Measurements from ENCODE around the gene HNRNPF. TPM values are rescaled to one million over a fixed set of nuclear protein-coding genes. Genes with fewer than 3 reads are reported as not detected.

The HNRNPF gene
- total RNA-seq, 2 experiments from 2014 or later: 86.5 to 87.9 TPM

- intact Hi-C loops (cut with DNase I, micrococcal nuclease): loop anchor here in 1 of 2 experiments (1.0 kb wide), 1 partner anchor 28 kb away; no protein-coding TSS in a partner anchor
- H3K4me1 ChIP-seq (ENCODE audit: insufficient read depth, low read length): peaks cover 50% of the 10 kb centered on the region
- Mint-ChIP-seq H3K27ac (peak overlapping the region; percentile 93), H3K4me3 (peak overlapping the region; percentile 98), H3K36me3 (ENCODE audit: low read depth) (peaks cover 50% of the 10 kb centered on the region), H3K27me3 (no peaks in the 10 kb centered on the region), H3K4me1 (ENCODE audit: low read depth) (peaks cover 39% of the 10 kb centered on the region), H3K9me3 (no peaks in the 10 kb centered on the region)
- peak overlapping the region; percentile 98 for H3K27ac ChIP-seq (ENCODE audit: low read depth in 1 of 2, low read length in 2 of 2)
- CTCF ChIA-PET: interaction anchor here (0.6 to 1.0 kb wide), 3 partner anchors 11 to 110 kb away, joined by 4 read pairs; partner anchors contain the start of gene ZNF487
- no peaks in the 10 kb centered on the region for H3K27me3 ChIP-seq (ENCODE audit: control insufficient read depth in 1 of 2, insufficient read depth in 2 of 2, low read length in 2 of 2)
- peak overlapping the region; percentile 80 for H3K4me3 ChIP-seq (ENCODE audit: low read length)
- DNase-seq (peak in 1 of 14 experiments; percentile 14), ATAC-seq (ENCODE audit: poor library complexity) (no peak)
- no peaks in the 10 kb centered on the region for H3K9me3 ChIP-seq (ENCODE audit: control insufficient read depth in 1 of 2, insufficient read depth in 1 of 2, low read length in 2 of 2)
- peaks cover 8% of the 10 kb centered on the region for H3K36me3 ChIP-seq (ENCODE audit: insufficient read depth, low read length)
- peak; percentile 10 for TF ChIP-seq CTCF (IDR thresholded peaks at IDR 0.05)
- POLR2A ChIA-PET: interaction anchor here (0.6 to 3.9 kb wide), 10 partner anchors 11 to 270 kb away, joined by 3 to 54 read pairs (median 7); partner anchors contain the start of genes CSGALNACT2 and ZNF487
These were observed 666 bp downstream of the HNRNPF start for GRCh38 chr10:43408331-43408709.

- H3K36me3 Mint-ChIP-seq (ENCODE audit: low read depth): peaks cover 55% of the 10 kb centered on the region
- DNase-seq: peak; percentile 65 to 94 (median 76)
- CTCF ChIA-PET: interaction anchor here (0.6 to 1.4 kb wide), 6 partner anchors 11 to 109 kb away, joined by 4 to 11 read pairs (median 4); partner anchors contain the start of gene ZNF487
- peak overlapping the region; percentile 98 for H3K4me3 Mint-ChIP-seq
- no peaks in the 10 kb centered on the region for H3K9me3 Mint-ChIP-seq
- intact Hi-C loops (cut with DNase I, micrococcal nuclease): loop anchor here (1.0 to 2.0 kb wide), 4 partner anchors 10 to 45 kb away; no protein-coding TSS in a partner anchor
- Histone ChIP-seq H3K4me3 (ENCODE audit: low read length) (peak overlapping the region; percentile 80), H3K36me3 (ENCODE audit: insufficient read depth, low read length) (peaks cover 11% of the 10 kb centered on the region), H3K27me3 (ENCODE audit: control insufficient read depth in 1 of 2, insufficient read depth in 2 of 2, low read length in 2 of 2) (no peaks in the 10 kb centered on the region), H3K27ac (ENCODE audit: low read depth in 1 of 2, low read length in 2 of 2) (peak overlapping the region; percentile 98), H3K9me3 (ENCODE audit: control insufficient read depth in 1 of 2, insufficient read depth in 1 of 2, low read length in 2 of 2) (no peaks in the 10 kb centered on the region), H3K4me1 (ENCODE audit: insufficient read depth, low read length) (peaks cover 56% of the 10 kb centered on the region)
- H3K27ac Mint-ChIP-seq: peak overlapping the region; percentile 93
- peak; percentile 35 for ATAC-seq (ENCODE audit: poor library complexity)
- peak; percentile 52 for TF ChIP-seq CTCF (IDR thresholded peaks at IDR 0.05)
- peaks cover 45% of the 10 kb centered on the region for H3K4me1 Mint-ChIP-seq (ENCODE audit: low read depth)
- no peaks in the 10 kb centered on the region for H3K27me3 Mint-ChIP-seq
- POLR2A ChIA-PET: interaction anchor here (0.6 to 3.9 kb wide), 18 partner anchors 10 to 270 kb away, joined by 3 to 54 read pairs (median 4); partner anchors contain the start of genes CSGALNACT2 and ZNF487
These were observed 1.2 kb downstream of the HNRNPF start for GRCh38 chr10:43407576-43408330.

- Mint-ChIP-seq H3K4me3 (peak overlapping the region; percentile 98), H3K27ac (peak overlapping the region; percentile 93), H3K36me3 (ENCODE audit: low read depth) (peaks cover 61% of the 10 kb centered on the region), H3K4me1 (ENCODE audit: low read depth) (peaks cover 51% of the 10 kb centered on the region), H3K27me3 (no peaks in the 10 kb centered on the region), H3K9me3 (no peaks in the 10 kb centered on the region)
- H3K4me3 ChIP-seq (ENCODE audit: low read length): peak overlapping the region; percentile 80
- no peaks in the 10 kb centered on the region for H3K27me3 ChIP-seq (ENCODE audit: control insufficient read depth in 1 of 2, insufficient read depth in 2 of 2, low read length in 2 of 2)
- CTCF ChIA-PET: interaction anchor here (1.0 to 1.4 kb wide), 3 partner anchors 11 to 28 kb away, joined by 4 to 11 read pairs (median 5); no protein-coding TSS in a partner anchor
- peaks cover 57% of the 10 kb centered on the region for H3K4me1 ChIP-seq (ENCODE audit: insufficient read depth, low read length)
- ATAC-seq (ENCODE audit: poor library complexity) (no peak), DNase-seq (peak in 13 of 14 experiments; percentile 27 to 76 (median 55))
- TF ChIP-seq CTCF (IDR thresholded peaks at IDR 0.05): no peak
- no peaks in the 10 kb centered on the region for H3K9me3 ChIP-seq (ENCODE audit: control insufficient read depth in 1 of 2, insufficient read depth in 1 of 2, low read length in 2 of 2)
- intact Hi-C loops (cut with DNase I, micrococcal nuclease): loop anchor here (1.0 to 2.0 kb wide), 3 partner anchors 10 to 44 kb away; no protein-coding TSS in a partner anchor
- POLR2A ChIA-PET: interaction anchor here (0.6 to 3.9 kb wide), 15 partner anchors 10 to 269 kb away, joined by 3 to 54 read pairs (median 5); partner anchors contain the start of genes CSGALNACT2 and ZNF487
- H3K27ac ChIP-seq (ENCODE audit: low read depth in 1 of 2, low read length in 2 of 2): peak overlapping the region; percentile 98
- H3K36me3 ChIP-seq (ENCODE audit: insufficient read depth, low read length): peaks cover 15% of the 10 kb centered on the region
These were observed 1.8 kb downstream of the HNRNPF start for GRCh38 chr10:43407148-43407575.

All from CD4-positive, alpha-beta T cell (primary cell).